Muscle layer of colon (tissue), 2 donors: Measurements from ENCODE around the gene PHF23.

Experiments
- H3K27ac ChIP-seq: one replicate; pipeline ENCODE4 v1.7.0; 2013; ENCODE audit warnings: low read depth, mild to moderate bottlenecking, low read length, moderate library complexity
- H3K27me3 ChIP-seq, 2 donors: one replicate each; pipeline ENCODE4 v1.7.0; 2013; ENCODE audit warnings: low read length in 2 of 2, mild to moderate bottlenecking in 2 of 2; ENCODE audit not compliant: insufficient read depth in 2 of 2, control insufficient read depth in 1 of 2
- H3K36me3 ChIP-seq: one replicate; pipeline ENCODE4 v1.7.0; 2013; ENCODE audit warnings: mild to moderate bottlenecking, low read length; ENCODE audit not compliant: insufficient read depth
- H3K4me1 ChIP-seq: one replicate; pipeline ENCODE4 v1.7.0; 2013; ENCODE audit warnings: mild to moderate bottlenecking, low read length; ENCODE audit not compliant: insufficient read depth
- H3K4me3 ChIP-seq, 2 donors: one replicate each; pipeline ENCODE4 v1.7.0; 2013; ENCODE audit warnings: low read length in 2 of 2, low read depth in 1 of 2, mild to moderate bottlenecking in 1 of 2, moderate library complexity in 1 of 2
- H3K9ac ChIP-seq: one replicate; pipeline ENCODE4 v1.7.0; 2013; ENCODE audit warnings: low read length
- H3K9me3 ChIP-seq: one replicate; pipeline ENCODE4 v1.7.0; 2013; ENCODE audit warnings: mild to moderate bottlenecking, low read length
- donor health status: abdominal sarcoma.
- donor health status: Adenocarcinoma of cecum.

The PHF23 gene

DNA sequence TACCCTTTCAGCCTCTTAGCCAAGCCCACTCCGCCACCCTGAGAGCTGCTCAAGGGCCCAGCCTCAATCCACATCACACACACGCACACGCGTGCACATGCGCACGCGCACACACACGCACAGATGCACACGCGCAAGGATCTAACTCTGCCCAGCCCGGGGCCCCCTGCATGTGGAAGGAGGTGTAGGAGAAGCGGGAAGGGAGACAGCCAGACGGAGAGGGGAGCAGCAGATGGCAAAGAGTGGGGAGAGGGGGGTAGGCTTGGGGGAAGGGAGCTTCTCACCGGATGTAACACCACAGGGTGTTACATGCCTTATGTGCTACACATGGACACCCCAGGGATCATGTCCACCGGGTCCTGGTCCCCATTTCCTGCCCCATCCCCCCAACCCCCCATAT, 34.9 kb downstream of the PHF23 start:
- Histone ChIP-seq H3K27ac (peak overlapping the region; percentile 52), H3K27me3 (no peaks in the 10 kb centered on the region), H3K4me3 (peak overlapping the region; percentile 56 to 65), H3K9ac (peak overlapping the region; percentile 57), H3K4me1 (peaks cover 14% of the 10 kb centered on the region), H3K36me3 (peaks cover 18% of the 10 kb centered on the region), H3K9me3 (no peaks in the 10 kb centered on the region)

DNA sequence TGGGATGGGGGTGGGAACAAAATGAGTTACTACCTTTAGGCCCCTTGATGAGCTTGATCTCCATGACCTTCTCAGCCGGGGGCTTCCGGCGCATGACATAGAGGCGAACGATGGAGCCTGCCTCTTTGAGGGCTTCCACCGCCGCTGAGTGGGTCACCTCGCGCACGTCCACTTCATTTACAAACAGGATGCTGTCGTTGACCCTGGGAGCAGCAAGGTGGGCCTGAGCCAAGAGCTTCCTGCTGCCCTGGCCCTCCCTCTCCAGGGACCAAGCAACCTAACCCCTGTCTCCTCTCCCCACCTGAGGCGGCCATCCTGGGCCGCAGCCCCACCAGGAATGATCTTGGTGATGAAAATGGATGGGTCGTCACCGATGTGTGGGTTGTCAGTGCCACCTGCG, 35.9 kb downstream of the PHF23 start:
- Histone ChIP-seq H3K4me1 (peaks cover 14% of the 10 kb centered on the region), H3K9ac (no peak overlapping the region), H3K4me3 (no peak overlapping the region), H3K9me3 (no peaks in the 10 kb centered on the region), H3K27me3 (no peaks in the 10 kb centered on the region), H3K27ac (no peak overlapping the region), H3K36me3 (peaks cover 18% of the 10 kb centered on the region)

DNA sequence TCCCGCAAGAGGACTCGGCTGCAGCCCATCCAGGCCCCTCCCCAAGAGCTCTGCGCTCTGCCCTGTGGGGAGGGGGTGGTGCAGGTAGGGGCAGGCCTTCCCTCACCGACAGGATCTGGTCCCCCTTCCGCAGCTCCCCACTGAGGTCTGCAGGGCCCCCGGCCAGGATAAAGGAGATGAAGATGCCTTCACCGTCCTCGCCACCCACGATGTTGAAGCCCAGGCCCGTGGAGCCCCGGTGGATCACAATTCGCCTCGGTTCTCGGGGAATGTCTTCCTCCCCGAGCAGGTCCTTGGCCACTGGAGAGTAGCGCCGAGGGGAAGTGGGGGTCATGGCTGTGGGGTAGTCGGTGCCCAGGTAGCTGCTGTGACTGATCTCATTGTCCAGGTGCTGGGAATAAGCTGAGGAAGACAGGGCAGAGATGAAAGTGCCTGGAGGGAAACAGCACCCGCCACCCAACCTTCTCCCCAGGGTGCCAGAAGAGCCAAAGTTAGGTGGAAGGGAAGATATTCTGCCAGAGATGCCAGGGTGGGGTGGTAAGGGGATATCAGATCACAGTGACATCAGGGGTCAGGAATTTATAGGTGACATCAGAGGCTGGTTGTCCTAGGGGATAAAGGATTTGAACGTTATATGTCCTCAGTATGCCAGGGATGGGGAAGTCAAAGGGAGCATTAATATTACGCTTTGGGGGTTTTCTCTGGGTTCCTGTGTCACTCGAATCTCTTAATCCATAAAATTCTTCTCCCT, 42.4 kb downstream of the PHF23 start:
- Histone ChIP-seq H3K9me3 (no peaks in the 10 kb centered on the region), H3K9ac (no peak overlapping the region), H3K36me3 (peaks cover 57% of the 10 kb centered on the region), H3K4me1 (no peaks in the 10 kb centered on the region), H3K27me3 (no peaks in the 10 kb centered on the region), H3K4me3 (no peak overlapping the region), H3K27ac (no peak overlapping the region)

DNA sequence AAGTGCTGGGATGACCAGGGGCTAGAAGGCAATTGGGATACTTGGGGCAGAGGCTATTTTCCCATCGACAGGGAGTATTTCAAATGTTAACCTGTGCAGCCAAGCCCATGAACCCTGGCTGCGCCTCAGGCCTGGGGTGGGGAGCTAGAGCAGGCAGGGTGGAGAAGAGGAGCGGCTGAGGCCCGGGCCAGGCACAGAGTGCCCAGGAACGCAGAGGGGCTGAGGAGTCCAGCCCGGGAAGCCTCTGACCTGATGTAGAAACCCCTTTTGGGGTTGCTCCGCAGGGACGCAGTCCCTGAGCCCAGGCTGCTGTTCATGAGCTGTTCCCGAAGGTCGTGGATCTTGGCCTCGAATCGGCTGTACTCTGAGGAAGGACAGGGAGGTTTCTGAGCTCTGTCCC, 43.3 kb downstream of the PHF23 start:
- Histone ChIP-seq H3K9ac (no peak overlapping the region), H3K4me1 (no peaks in the 10 kb centered on the region), H3K9me3 (no peaks in the 10 kb centered on the region), H3K36me3 (peaks cover 57% of the 10 kb centered on the region), H3K27ac (no peak overlapping the region), H3K27me3 (no peaks in the 10 kb centered on the region), H3K4me3 (no peak overlapping the region)

DNA sequence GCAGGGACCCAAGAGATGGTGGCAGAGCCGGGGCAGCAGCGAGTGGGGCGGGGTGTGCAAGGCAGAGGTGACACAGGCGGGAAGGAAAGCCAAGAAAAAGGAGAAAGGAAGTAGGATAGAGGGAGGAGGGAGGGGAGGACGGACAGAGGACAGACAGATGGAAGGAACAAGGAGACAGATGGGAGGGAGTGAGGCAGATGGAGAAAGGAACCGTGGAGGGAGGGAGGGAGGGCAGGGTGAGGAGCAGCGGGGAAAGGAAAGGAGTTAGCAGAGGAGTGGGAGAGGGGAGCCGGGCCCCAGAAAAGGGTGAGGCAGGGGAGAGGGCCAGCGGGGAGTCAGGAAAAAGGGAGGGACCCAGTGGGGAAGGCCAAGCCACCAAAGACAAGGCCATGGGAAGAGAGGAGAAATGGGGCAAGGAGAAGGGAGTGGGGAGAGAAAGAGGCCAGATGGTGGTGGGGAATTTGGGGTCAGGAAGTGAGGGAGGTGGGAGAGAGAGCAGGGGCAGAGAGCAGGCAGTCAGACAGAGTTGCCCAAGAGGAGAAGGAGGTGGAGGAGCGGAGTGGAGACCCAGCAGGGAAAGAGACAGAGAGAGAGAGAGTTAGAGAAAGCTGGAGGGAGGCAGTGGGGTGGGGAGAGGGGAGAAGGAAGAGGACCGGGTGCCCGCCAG, 46.9 kb downstream of the PHF23 start:
- H3K4me3 ChIP-seq = no peak overlapping the region
- no peaks in the 10 kb centered on the region for H3K9me3 ChIP-seq
- no peak overlapping the region for H3K9ac ChIP-seq
- H3K27me3 ChIP-seq = no peaks in the 10 kb centered on the region
- no peaks in the 10 kb centered on the region for H3K4me1 ChIP-seq
- H3K27ac ChIP-seq = no peak overlapping the region
- peaks cover 49% of the 10 kb centered on the region for H3K36me3 ChIP-seq

DNA sequence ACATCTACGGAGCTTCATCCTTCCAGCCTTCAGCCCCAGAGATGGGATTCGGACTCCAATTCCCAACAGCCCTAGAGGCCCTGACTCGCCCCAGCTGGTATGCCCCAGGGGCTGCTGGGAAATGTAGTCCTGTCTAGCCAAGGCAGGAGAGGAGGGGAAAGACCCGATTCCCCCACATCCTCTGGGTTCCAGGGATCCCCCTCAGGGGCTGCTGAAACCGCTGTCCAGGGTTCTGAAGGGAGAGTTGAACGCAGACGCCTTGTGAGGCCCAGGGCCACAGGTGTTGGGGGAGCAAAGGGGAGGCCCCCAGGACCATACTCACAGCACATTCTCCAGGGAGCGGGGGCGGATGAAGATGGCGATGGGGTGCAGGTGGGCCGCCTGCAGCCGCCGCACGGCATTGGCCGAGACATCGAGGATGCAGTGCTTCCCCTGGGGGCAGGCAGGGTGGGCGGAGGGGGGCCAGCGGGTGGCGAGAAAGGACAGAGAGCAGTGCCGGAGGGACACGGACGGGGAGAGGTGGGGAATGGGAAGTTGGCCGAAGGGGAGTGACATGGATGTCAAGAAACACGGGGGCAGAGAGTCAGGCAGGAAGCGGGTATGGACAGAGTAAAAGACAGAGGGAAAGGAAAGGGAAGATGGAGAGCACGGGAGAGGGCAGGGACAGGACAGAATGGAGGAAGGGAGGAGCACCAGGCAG, 47.5 kb downstream of the PHF23 start:
- H3K27ac ChIP-seq = no peak overlapping the region
- no peak overlapping the region for H3K4me3 ChIP-seq
- H3K36me3 ChIP-seq = peaks cover 42% of the 10 kb centered on the region
- H3K4me1 ChIP-seq = no peaks in the 10 kb centered on the region
- no peaks in the 10 kb centered on the region for H3K9me3 ChIP-seq
- H3K27me3 ChIP-seq = no peaks in the 10 kb centered on the region
- no peak overlapping the region for H3K9ac ChIP-seq

DNA sequence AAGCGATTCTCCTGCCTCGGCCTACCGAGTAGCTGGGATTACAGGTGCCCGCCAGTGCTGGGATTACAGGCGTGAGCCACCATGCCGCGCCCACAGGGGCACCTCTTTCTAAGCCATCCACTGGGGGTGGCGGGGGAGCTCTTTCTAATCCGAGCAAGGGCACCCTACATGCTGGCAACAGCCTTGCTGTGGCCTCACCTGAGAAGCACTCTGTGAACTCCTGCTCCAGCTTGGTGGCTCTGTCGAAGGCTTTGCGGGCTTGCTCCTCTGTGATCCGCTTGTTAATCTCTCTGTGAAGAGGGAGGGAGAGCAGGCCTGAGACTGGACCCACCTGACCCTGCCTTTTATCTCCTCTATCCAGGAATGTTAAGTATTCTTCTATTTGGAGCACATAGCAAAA, 48.2 kb downstream of the PHF23 start:
- H3K9ac ChIP-seq = no peak overlapping the region
- H3K27ac ChIP-seq = no peak overlapping the region
- H3K4me3 ChIP-seq = no peak overlapping the region
- no peaks in the 10 kb centered on the region for H3K4me1 ChIP-seq
- peaks cover 36% of the 10 kb centered on the region for H3K36me3 ChIP-seq
- H3K9me3 ChIP-seq = no peaks in the 10 kb centered on the region
- no peaks in the 10 kb centered on the region for H3K27me3 ChIP-seq

DNA sequence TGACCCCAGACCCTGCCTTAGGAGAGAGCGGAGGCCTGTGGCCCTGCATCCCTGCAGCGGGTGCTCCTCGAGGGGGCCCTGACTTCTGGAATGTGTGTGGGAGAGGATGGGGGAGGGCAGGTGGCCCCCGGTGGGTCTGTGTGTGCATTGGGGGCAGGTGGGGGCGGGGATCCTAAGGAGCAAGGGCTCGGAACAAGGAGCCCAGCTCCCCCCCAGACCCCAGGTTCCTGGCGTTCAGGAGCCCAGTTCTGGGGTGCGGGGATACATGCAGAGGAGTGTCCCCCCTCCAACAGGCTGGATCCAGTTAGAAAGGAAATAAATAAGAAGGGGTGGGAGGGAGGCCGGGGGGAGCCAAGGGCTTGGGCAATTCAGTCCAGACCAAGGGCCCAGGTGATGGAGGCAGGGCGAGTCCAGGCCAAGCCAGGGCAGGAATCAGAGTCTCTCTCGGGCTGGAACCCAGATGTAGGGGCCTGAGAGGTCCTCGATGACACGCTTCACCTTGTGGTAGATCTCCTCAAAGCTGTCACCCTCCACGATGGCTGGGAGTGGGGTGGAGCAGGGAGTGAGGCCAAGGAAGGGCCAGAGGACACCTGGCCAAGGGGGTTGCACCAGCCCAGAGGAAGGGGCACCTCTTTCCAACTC, 48.9 kb downstream of the PHF23 start:
- Histone ChIP-seq H3K9ac (no peak overlapping the region), H3K9me3 (no peaks in the 10 kb centered on the region), H3K27me3 (no peaks in the 10 kb centered on the region), H3K36me3 (peaks cover 29% of the 10 kb centered on the region), H3K27ac (no peak overlapping the region), H3K4me1 (no peaks in the 10 kb centered on the region), H3K4me3 (no peak overlapping the region)

DNA sequence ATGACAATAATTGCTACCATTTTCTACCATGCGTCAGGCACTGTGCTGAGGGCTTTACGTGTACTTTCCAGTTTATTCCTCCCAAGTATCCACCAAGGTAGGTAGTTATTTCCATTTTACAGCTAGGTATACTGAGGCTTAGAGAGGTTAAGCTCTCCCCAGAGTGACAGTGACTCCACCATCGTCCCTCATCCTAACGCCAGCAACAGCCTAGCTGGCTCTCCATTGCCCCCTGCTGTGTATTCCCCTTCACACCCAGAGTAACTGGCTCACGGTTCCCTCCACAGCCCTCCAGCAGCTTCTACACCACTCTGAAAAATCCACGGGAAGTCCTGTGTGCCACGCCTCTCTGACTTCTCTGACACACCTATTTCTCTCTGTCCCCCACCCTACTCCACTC, 53.0 kb downstream of the PHF23 start:
- Histone ChIP-seq H3K27me3 (no peaks in the 10 kb centered on the region), H3K9me3 (no peaks in the 10 kb centered on the region), H3K9ac (no peak overlapping the region), H3K4me1 (no peaks in the 10 kb centered on the region), H3K27ac (no peak overlapping the region), H3K36me3 (no peaks in the 10 kb centered on the region), H3K4me3 (no peak overlapping the region)
